ENCODE results near the gene UNC13B. TPM values are rescaled to one million over a fixed set of nuclear protein-coding genes. Genes with fewer than 3 reads are reported as not detected.

Gene UNC13B
- total and polyA plus RNA-seq, 2 of the 8 experiments (the other 6 are each of a cell fraction or from before 2014, with no cell fraction given), result 23.1 to 51.7 TPM

GRCh38 chr9:35333551-35333950 lies 171.7 kb downstream of the UNC13B start:
- Histone ChIP-seq H3K56ac (replicated peaks; ENCODE audit: insufficient read length, low read depth, low read length) (no peak overlapping the region), H2BK20ac (ENCODE audit: low read length) (no peak overlapping the region), H3K27ac (ENCODE audit: low read depth, low read length) (no peak overlapping the region), H3K23ac (ENCODE audit: insufficient read length) (no peak overlapping the region), H4K8ac (ENCODE audit: extremely low read depth, insufficient read depth, low read length) (no peak overlapping the region), H3K9ac (replicated peaks in 1 of 4; ENCODE audit: extremely low read depth in 1 of 4, low read depth in 3 of 4, low read length in 3 of 4) (no peak overlapping the region), H2BK120ac (replicated peaks; ENCODE audit: low read depth, low read length) (no peak overlapping the region), H2BK12ac (ENCODE audit: low read depth, low read length) (no peak overlapping the region), H3K9me3 (ENCODE audit: insufficient read depth in 2 of 2, low read depth in 1 of 2, low read length in 1 of 2) (no peaks in the 10 kb centered on the region), H4K20me1 (replicated peaks in 1 of 2; ENCODE audit: control insufficient read depth in 1 of 2, insufficient read depth in 2 of 2, low read length in 2 of 2) (peaks cover 0 to under 1% of the 10 kb centered on the region in 2 experiments), H3K79me1 (ENCODE audit: low read depth, low read length) (no peaks in the 10 kb centered on the region), H2BK15ac (ENCODE audit: low read length) (no peak overlapping the region), H2BK5ac (ENCODE audit: low read depth, low read length) (no peak overlapping the region), H3K27me3 (replicated peaks in 1 of 4; ENCODE audit: control insufficient read depth in 3 of 4, extremely low read depth in 1 of 4, insufficient read depth in 3 of 4, low read length in 3 of 4) (no peaks in the 10 kb centered on the region), H3K36me3 (ENCODE audit: control insufficient read depth in 2 of 4, insufficient read depth in 4 of 4, low read length in 3 of 4) (no peaks in the 10 kb centered on the region), H4K5ac (ENCODE audit: insufficient read length, low read depth, low read length) (no peak overlapping the region), H3K14ac (ENCODE audit: insufficient read length) (no peak overlapping the region), H3K4me2 (ENCODE audit: insufficient read depth in 1 of 2, low read depth in 2 of 2, low read length in 2 of 2) (no peak overlapping the region), H3K79me2 (ENCODE audit: control insufficient read depth in 1 of 2, insufficient read depth in 2 of 2, low read length in 2 of 2) (no peaks in the 10 kb centered on the region), H3K4ac (replicated peaks; ENCODE audit: insufficient read length, low read depth, low read length) (no peak overlapping the region), H3K4me3 (ENCODE audit: extremely low read depth in 1 of 4, insufficient read depth in 2 of 4, low read depth in 3 of 4, low read length in 4 of 4) (no peak overlapping the region), H3K4me1 (replicated peaks in 1 of 4; ENCODE audit: control insufficient read depth in 3 of 4, insufficient read depth in 4 of 4, low read length in 3 of 4) (no peaks in the 10 kb centered on the region), H4K91ac (replicated peaks; ENCODE audit: insufficient read length, low read length) (no peak overlapping the region), H2AK5ac (ENCODE audit: low read depth, low read length) (no peak overlapping the region), H3K23me2 (ENCODE audit: low read depth, low read length) (no peaks in the 10 kb centered on the region), H2AFZ (ENCODE audit: low read length) (no peak overlapping the region), H3K18ac (ENCODE audit: extremely low read depth, low read length) (no peak overlapping the region)
- FAIRE-seq (no peak), DNase-seq (ENCODE audit: low read depth in 1 of 2, low spot score in 2 of 2) (no peak)
- whole genome bisulfite sequencing, 2 experiments (ENCODE audit: extremely low coverage in 1 of 2, insufficient coverage in 1 of 2, insufficient read length in 1 of 2, insufficient replicate concordance in 2 of 2, low coverage in 1 of 2, low lambda C conversion rate in 2 of 2, missing lambda C conversion rate in 1 of 2), result 81% methylated on average over 1 of the region's 1 CpG; no CpG with 5 or more reads in 1 of the 2 experiments
- no peak for TF ChIP-seq HDAC6 (IDR thresholded peaks at IDR 0.05; ENCODE audit: low read depth, low read length)
- POLR2A ChIA-PET (ENCODE audit: partially characterized antibody), result no interaction called here
- CTCF ChIA-PET (ENCODE audit: partially characterized antibody), result interaction anchor here (0.6 kb wide), 1 partner anchor 457 kb away, joined by 4 read pairs; no protein-coding TSS in a partner anchor
